Endothelial cell of umbilical vein (primary cell): ENCODE measurements around the gene PLCH1. TPM values are rescaled to one million over a fixed set of nuclear protein-coding genes. Genes with fewer than 3 reads are reported as not detected.

Source experiments
- BruUV-seq: library from RNA; stranded (reverse); fragments of 400-500 nt; replicated peaks from 2 replicates; lab custom pipeline; 2021; lab: Mats Ljungman, UMichigan
- CTCF ChIA-PET: fragments of 300-600, 350-600 bp; sonication (Branson Sonifier 250); formaldehyde crosslinking; loops from one replicate; lab custom pipeline; 2021; ENCODE audit warnings: antibody characterized with exemption, inconsistent platforms; lab: Charles Lee
- POLR2A ChIA-PET: fragments of 300-600, 350-600 bp; sonication (Branson Sonifier 250); formaldehyde crosslinking; loops from one replicate; lab custom pipeline; 2021; ENCODE audit warnings: antibody characterized with exemption, inconsistent platforms; lab: Charles Lee
- DNase-seq: peaks from one replicate; pipeline ENCODE4 v3.0.0-alpha.2; 2011; ENCODE audit warnings: low read depth, low spot score
- FAIRE-seq: peaks from 2 replicates; lab custom pipeline; 2011; peaks lifted over from hg19 to GRCh38; lab: Jason Lieb, UNC
- H2AFZ ChIP-seq: 2 replicates; pipeline ENCODE4 v1.6.0; 2012; ENCODE audit warnings: low read depth, low read length, control low read depth, inconsistent platforms
- H3K27ac ChIP-seq: 2 replicates; pipeline ENCODE4 v1.5.1; 2011; ENCODE audit warnings: low read depth, mild to moderate bottlenecking, control low read depth, low read length, moderate library complexity; ENCODE audit not compliant: insufficient read depth
- H3K27me3 ChIP-seq, 2 experiments: 2 replicates each; pipeline versions ENCODE4 v1.6.0 to v1.6.1; 2011; ENCODE audit warnings: low read length in 2 of 2, mixed read lengths in 1 of 2; ENCODE audit not compliant: control insufficient read depth in 2 of 2, insufficient read depth in 2 of 2
- H3K36me3 ChIP-seq, 2 experiments: 2 replicates in 1 of 2; 3 replicates in 1 of 2; pipeline ENCODE4 v1.5.1; 2011; ENCODE audit warnings: low read length in 2 of 2, mild to moderate bottlenecking in 1 of 2, moderate library complexity in 1 of 2; ENCODE audit not compliant: control insufficient read depth in 2 of 2, insufficient read depth in 2 of 2; ENCODE audit errors: extremely low read depth in 1 of 2
- H3K4me1 ChIP-seq: 3 replicates; pipeline ENCODE4 v1.5.1; 2011; ENCODE audit warnings: mild to moderate bottlenecking, low read length; ENCODE audit not compliant: control insufficient read depth, insufficient read depth; ENCODE audit errors: extremely low read depth
- H3K4me2 ChIP-seq: 2 replicates; pipeline ENCODE4 v1.6.1; 2011; ENCODE audit warnings: low read length, control low read depth, mixed read lengths; ENCODE audit not compliant: insufficient read depth
- H3K4me3 ChIP-seq, 3 experiments: fragments of 200-600 bp in 1 of 3; sonication (generic), shearing (Covaris generic) in 1 of 3; replicated peaks in 1 of 3; 2 replicates each; pipeline ENCODE4 v1.5.1; 2011 to 2016; ENCODE audit warnings: control low read depth in 3 of 3, low read length in 3 of 3, mild to moderate bottlenecking in 2 of 3, inconsistent platforms in 1 of 3, low read depth in 1 of 3, moderate library complexity in 1 of 3; ENCODE audit not compliant: insufficient read depth in 1 of 3
- H3K79me2 ChIP-seq: 2 replicates; pipeline ENCODE4 v1.6.0; 2012; ENCODE audit warnings: low read length, inconsistent platforms; ENCODE audit not compliant: control insufficient read depth, insufficient read depth
- H3K9ac ChIP-seq: replicated peaks from 2 replicates; pipeline ENCODE3; 2011; ENCODE audit warnings: low read length, control low read depth; ENCODE audit not compliant: insufficient read depth; ENCODE audit errors: extremely low read depth
- H3K9me1 ChIP-seq: replicated peaks from 3 replicates; pipeline ENCODE4 v1.6.0; 2011; ENCODE audit warnings: mild to moderate bottlenecking, low read length; ENCODE audit not compliant: control insufficient read depth, insufficient read depth; ENCODE audit errors: extremely low read depth
- H3K9me3 ChIP-seq: replicated peaks from 2 replicates; pipeline ENCODE4 v1.5.1; 2012; ENCODE audit warnings: low read length, inconsistent platforms; ENCODE audit not compliant: control insufficient read depth, insufficient read depth
- H4K20me1 ChIP-seq: replicated peaks from 2 replicates; pipeline ENCODE3; 2011; ENCODE audit warnings: mild to moderate bottlenecking, low read length; ENCODE audit not compliant: control insufficient read depth, insufficient read depth; ENCODE audit errors: extremely low read depth
- CTCF ChIP-seq, 2 donors: IDR thresholded peaks; 1 replicate in 1 of 2; 2 replicates in 1 of 2; pipeline ENCODE4 v1.5.1; 2011; ENCODE audit warnings: low read length in 2 of 2, mild to moderate bottlenecking in 2 of 2, moderate library complexity in 2 of 2, control low read depth in 1 of 2, inconsistent platforms in 1 of 2, low read depth in 1 of 2; ENCODE audit not compliant: insufficient read depth in 1 of 2; ENCODE audit errors: extremely low read depth in 1 of 2
- EZH2 ChIP-seq: IDR thresholded peaks from 2 replicates; pipeline ENCODE4 v1.6.1; 2012; ENCODE audit warnings: borderline replicate concordance, low read depth, mild to moderate bottlenecking, moderate library complexity, low read length, inconsistent platforms; ENCODE audit not compliant: severe bottlenecking
- FOS ChIP-seq: IDR thresholded peaks from 2 replicates; pipeline ENCODE4 v1.6.1; 2011; ENCODE audit warnings: mild to moderate bottlenecking, low read length, moderate library complexity, borderline replicate concordance; ENCODE audit not compliant: insufficient read depth
- GATA2 ChIP-seq: IDR thresholded peaks from 2 replicates; pipeline ENCODE4 v1.7.0; 2011; ENCODE audit warnings: low read depth, mild to moderate bottlenecking, moderate library complexity, mixed read lengths, low read length; ENCODE audit not compliant: insufficient read length, insufficient read depth
- JUN ChIP-seq: IDR thresholded peaks from 2 replicates; pipeline ENCODE4 v1.6.1; 2011; ENCODE audit warnings: borderline replicate concordance, low read depth; ENCODE audit not compliant: insufficient read length, insufficient read depth
- MAX ChIP-seq: IDR thresholded peaks from 2 replicates; pipeline ENCODE4 v1.6.1; 2011; ENCODE audit not compliant: insufficient read depth, insufficient read length
- MYC ChIP-seq: IDR thresholded peaks from one replicate; pipeline ENCODE4 v1.6.1; 2011; ENCODE audit warnings: mild to moderate bottlenecking, low read depth, low read length
- POLR2A ChIP-seq: IDR thresholded peaks from 2 replicates; pipeline ENCODE4 v1.6.1; 2012; ENCODE audit warnings: low read depth, mild to moderate bottlenecking, control low read depth, low read length
- POLR2AphosphoS5 ChIP-seq: IDR thresholded peaks from 2 replicates; pipeline ENCODE4 v1.6.1; 2012; ENCODE audit warnings: low read depth, mild to moderate bottlenecking, control low read depth, low read length, moderate library complexity; ENCODE audit not compliant: insufficient read depth
- dilution Hi-C: fragments of 300-500 bp; cut with MboI; formaldehyde crosslinking; loops from one replicate; pipeline ENCODE4 v1.15.0; 2019; ENCODE audit warnings: low sequenced_read_pairs; ENCODE audit not compliant: extremely low pct_ligation_motif_present
- intact Hi-C: fragments of 100-400 bp; cut with micrococcal nuclease; formaldehyde crosslinking; loops from one replicate; pipeline ENCODE4 v1.10.0; 2022
- polyA plus RNA-seq, 4 experiments: library from polyadenylated mRNA; depleted of rRNA in 3 of 4; stranded (reverse) in 3 of 4; unstranded in 1 of 4; fragments of >200 nt; gene quantifications; 2 replicates each; pipeline versions ENCODE4 v1.2.1 to v1.2.3, GENCODE V29; 2011 to 2012; ENCODE audit warnings: missing spikeins in 1 of 4
- total RNA-seq: library from RNA; stranded (reverse); gene quantifications from 2 replicates; pipeline ENCODE4 v1.2.3, GENCODE V29; 2021

PLCH1 gene
- total and polyA plus RNA-seq, 2 donors (not counting 3 experiments of a cell fraction or from before 2014, with no cell fraction given): 0.03 TPM; not detected in 1

DNA sequence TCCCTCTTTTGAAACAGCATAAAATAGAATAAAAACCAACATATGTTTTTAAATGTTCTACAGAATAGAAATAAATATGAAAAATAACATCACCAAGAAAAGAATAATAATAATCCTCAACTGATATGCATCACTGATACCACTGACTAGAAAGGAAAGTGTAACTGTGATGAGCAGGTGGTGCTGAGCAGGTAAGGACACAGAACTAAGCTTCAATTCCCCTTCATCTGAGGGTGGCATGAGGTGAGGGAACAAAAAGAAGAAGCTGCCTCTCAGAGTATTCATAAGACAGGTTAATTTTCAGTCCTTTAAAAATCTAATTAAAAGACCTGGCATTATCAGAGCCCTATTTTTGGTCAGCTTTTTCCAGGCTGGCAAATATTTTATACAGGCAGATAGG is 216.3 kb downstream of the PLCH1 start:
- no peak overlapping the region for H2AFZ ChIP-seq
- H3K4me1 ChIP-seq: no peaks in the 10 kb centered on the region
- H3K27ac ChIP-seq: no peak overlapping the region
- POLR2A ChIA-PET: no interaction called here
- H3K9me1 ChIP-seq: no peaks in the 10 kb centered on the region
- intact Hi-C loops: no loop called here
- no peak overlapping the region for H3K4me3 ChIP-seq
- CTCF ChIA-PET: no interaction called here
- FAIRE-seq (no peak), DNase-seq (no peak)
- H3K9ac ChIP-seq: no peak overlapping the region
- no TSS peak for BruUV-seq
- no peak overlapping the region for H3K4me2 ChIP-seq
- TF ChIP-seq POLR2A: no peak
- no peak for TF ChIP-seq MYC
- TF ChIP-seq CTCF (IDR thresholded peaks at IDR 0.05; ENCODE audit: extremely low read depth in 1 of 2, insufficient read depth in 1 of 2, low read depth in 1 of 2, low read length in 2 of 2): no peak
- no peak for TF ChIP-seq GATA2
- no peak for TF ChIP-seq POLR2AphosphoS5
- no peak for TF ChIP-seq MAX
- no peak for TF ChIP-seq FOS
- TF ChIP-seq EZH2: no peak
- no peak for TF ChIP-seq JUN
- dilution Hi-C loops: no loop called here
- no peaks in the 10 kb centered on the region for H3K79me2 ChIP-seq
- H3K27me3 ChIP-seq: no peaks in the 10 kb centered on the region
- peaks cover 2% of the 10 kb centered on the region for H3K9me3 ChIP-seq
- H4K20me1 ChIP-seq: no peaks in the 10 kb centered on the region
- no peaks in the 10 kb centered on the region for H3K36me3 ChIP-seq
